Loucy (cell line): ENCODE results near the gene TM9SF3.

Experiments used
- H2AFZ ChIP-seq: fragments of 200-600 bp; sonication (generic); 2 replicates; pipeline ENCODE4 v1.6.0; 2016; ENCODE audit warnings: antibody characterized with exemption, mild to moderate bottlenecking, low read length, moderate library complexity
- H3F3A ChIP-seq: fragments of 200-600 bp; 2 replicates; pipeline ENCODE4 v1.6.0; 2016; ENCODE audit warnings: antibody characterized with exemption, low read depth, mild to moderate bottlenecking
- H3K27me3 ChIP-seq: fragments of 200-600 bp; sonication (generic); 2 replicates; pipeline ENCODE4 v1.6.1; 2014; ENCODE audit warnings: low read length, mild to moderate bottlenecking; ENCODE audit not compliant: insufficient read depth, poor library complexity, severe bottlenecking
- H3K36me3 ChIP-seq: fragments of 200-600 bp; sonication (generic); 2 replicates; pipeline ENCODE4 v1.6.1; 2016; ENCODE audit warnings: low read length; ENCODE audit not compliant: insufficient read depth
- H3K4me1 ChIP-seq: fragments of 200-600 bp; sonication (generic); 2 replicates; pipeline ENCODE4 v1.5.1; 2014; ENCODE audit warnings: low read length, mild to moderate bottlenecking; ENCODE audit not compliant: insufficient read depth, poor library complexity, severe bottlenecking
- H3K4me2 ChIP-seq: fragments of 200-600 bp; sonication (generic); 2 replicates; pipeline ENCODE4 v1.6.0; 2014; ENCODE audit warnings: antibody characterized with exemption, low read length, low read depth, mild to moderate bottlenecking; ENCODE audit not compliant: poor library complexity, severe bottlenecking
- H3K4me3 ChIP-seq: fragments of 200-600 bp; sonication (generic); 2 replicates; pipeline ENCODE4 v1.5.1; 2014; ENCODE audit warnings: low read length, mild to moderate bottlenecking, mixed read lengths; ENCODE audit not compliant: poor library complexity, severe bottlenecking
- H3K79me2 ChIP-seq: fragments of 200-600 bp; sonication (generic); 2 replicates; pipeline ENCODE4 v1.6.1; 2014; ENCODE audit warnings: low read length; ENCODE audit not compliant: insufficient read depth
- H3K9ac ChIP-seq: fragments of 200-600 bp; sonication (generic); 2 replicates; pipeline ENCODE4 v1.6.0; 2014; ENCODE audit warnings: mild to moderate bottlenecking, low read depth, low read length, moderate library complexity; ENCODE audit not compliant: poor library complexity, severe bottlenecking
- H3K9me2 ChIP-seq: fragments of 200-600 bp; sonication (generic); replicated peaks from 2 replicates; pipeline ENCODE4 v1.6.1; 2016; ENCODE audit warnings: low read depth, low read length, mixed read lengths
- H3K9me3 ChIP-seq: fragments of 200-600 bp; sonication (generic); 2 replicates; pipeline ENCODE4 v1.6.1; 2014; ENCODE audit warnings: mild to moderate bottlenecking, antibody characterized with exemption, low read length, low read depth; ENCODE audit not compliant: insufficient read depth
- H4K20me1 ChIP-seq: fragments of 200-600 bp; sonication (generic); 2 replicates; pipeline ENCODE4 v1.6.0; 2014; ENCODE audit warnings: antibody characterized with exemption, low read length, mild to moderate bottlenecking; ENCODE audit not compliant: insufficient read depth, poor library complexity, severe bottlenecking
- CTCF ChIP-seq: fragments of 200-600 bp; sonication (generic); conservative IDR thresholded peaks from 2 replicates; pipeline ENCODE4 v1.5.1; 2014; ENCODE audit warnings: mild to moderate bottlenecking, antibody characterized with exemption, low read length
- EZH2phosphoT487 ChIP-seq: fragments of 200-600 bp; IDR thresholded peaks from 2 replicates; pipeline ENCODE4 v1.6.1; 2018; ENCODE audit warnings: antibody characterized with exemption, mild to moderate bottlenecking, moderate library complexity, borderline replicate concordance

Gene TM9SF3

GRCh38 chr10:96501985-96502384 is 84.8 kb downstream of the TM9SF3 start:
- Histone ChIP-seq H3K9me2 (no peaks in the 10 kb centered on the region), H4K20me1 (no peaks in the 10 kb centered on the region), H3K27me3 (no peaks in the 10 kb centered on the region), H3K4me2 (no peak overlapping the region), H3K9ac (no peak overlapping the region), H3F3A (no peaks in the 10 kb centered on the region), H2AFZ (no peak overlapping the region), H3K36me3 (no peaks in the 10 kb centered on the region), H3K4me1 (no peaks in the 10 kb centered on the region), H3K4me3 (no peak overlapping the region), H3K9me3 (no peaks in the 10 kb centered on the region), H3K79me2 (no peaks in the 10 kb centered on the region)
- no peak for TF ChIP-seq EZH2phosphoT487
- no peak for TF ChIP-seq CTCF

DNA sequence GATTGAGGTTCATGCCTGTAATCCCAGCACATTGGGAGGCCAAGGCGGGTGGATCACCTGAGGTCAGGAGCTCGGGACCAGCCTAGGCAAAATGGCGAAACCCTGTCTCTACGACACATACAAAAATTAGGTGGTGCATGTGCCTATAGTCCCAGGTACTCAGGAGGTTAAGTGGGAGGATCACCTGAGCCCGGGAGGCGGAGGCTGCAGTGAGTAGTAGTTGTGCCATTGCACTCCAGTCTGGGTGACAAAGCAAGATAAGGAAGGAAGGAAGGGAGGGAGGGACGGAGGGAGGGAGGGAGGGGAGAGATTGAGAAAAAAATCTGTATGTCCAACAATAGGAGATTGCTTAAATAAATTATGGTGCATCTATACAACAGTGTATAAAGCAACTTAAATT is 86.3 kb downstream of the TM9SF3 start:
- Histone ChIP-seq H3K4me3 (no peak overlapping the region), H3K4me2 (no peak overlapping the region), H3K27me3 (no peaks in the 10 kb centered on the region), H3K9ac (no peak overlapping the region), H3K79me2 (no peaks in the 10 kb centered on the region), H3K9me3 (no peaks in the 10 kb centered on the region), H4K20me1 (no peaks in the 10 kb centered on the region), H3K4me1 (no peaks in the 10 kb centered on the region), H3K36me3 (no peaks in the 10 kb centered on the region), H2AFZ (no peak overlapping the region), H3F3A (no peaks in the 10 kb centered on the region), H3K9me2 (no peaks in the 10 kb centered on the region)
- TF ChIP-seq CTCF (no peak), EZH2phosphoT487 (no peak)

DNA sequence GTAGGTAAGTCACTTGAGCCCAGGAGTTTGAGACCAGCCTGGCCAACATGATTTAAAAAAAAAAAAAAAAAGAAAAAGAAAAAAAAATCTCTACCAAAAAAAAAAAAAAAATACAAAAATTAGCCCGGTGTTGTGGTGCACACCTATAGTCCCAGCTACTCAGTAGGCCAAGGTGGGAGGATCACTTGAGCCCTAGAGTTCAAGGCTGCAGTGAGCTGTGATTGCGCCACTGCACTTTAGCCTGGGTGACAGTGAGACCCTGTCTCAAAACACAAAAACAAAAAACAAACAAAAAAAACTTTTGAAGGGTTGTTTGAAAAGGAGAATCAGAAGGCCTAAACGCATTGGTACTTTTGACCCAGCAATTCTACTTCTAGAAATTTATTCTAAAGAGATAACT is 86.8 kb downstream of the TM9SF3 start:
- no peak for TF ChIP-seq EZH2phosphoT487
- TF ChIP-seq CTCF: no peak
- no peaks in the 10 kb centered on the region for H3K27me3 ChIP-seq
- no peaks in the 10 kb centered on the region for H3K9me2 ChIP-seq
- H3K9me3 ChIP-seq: no peaks in the 10 kb centered on the region
- no peaks in the 10 kb centered on the region for H4K20me1 ChIP-seq
- no peak overlapping the region for H3K4me2 ChIP-seq
- H3K36me3 ChIP-seq: no peaks in the 10 kb centered on the region
- H3K9ac ChIP-seq: no peak overlapping the region
- no peak overlapping the region for H3K4me3 ChIP-seq
- no peaks in the 10 kb centered on the region for H3K79me2 ChIP-seq
- no peaks in the 10 kb centered on the region for H3F3A ChIP-seq
- no peak overlapping the region for H2AFZ ChIP-seq
- no peaks in the 10 kb centered on the region for H3K4me1 ChIP-seq
